A549 (cell line): ENCODE measurements around the gene BEND5. TPM values are rescaled to one million over a fixed set of nuclear protein-coding genes. Genes with fewer than 3 reads are reported as not detected.

Experiments
- ATAC-seq, 2 experiments: fragments of 200-7000 bp in 1 of 2; fragments of >200 bp in 1 of 2; cut with Nextera tagmentation in 1 of 2; cut with Tn5 transposase in 1 of 2; 3 replicates each; pipeline versions ENCODE4 v1.8.0 to v1.9.1; 2018 to 2020; ENCODE audit warnings: mild to moderate bottlenecking in 1 of 2, moderate library complexity in 1 of 2
- CTCF ChIA-PET: fragments of 300-600 bp; sonication (Branson Sonifier 250); formaldehyde crosslinking; extraction: SDS; loops from one replicate; lab custom pipeline; 2021; ENCODE audit warnings: antibody characterized with exemption, inconsistent platforms; lab: Yijun Ruan, JAX
- POLR2A ChIA-PET: fragments of 350-600 bp; formaldehyde crosslinking; extraction: SDS; loops from one replicate; lab custom pipeline; 2021; ENCODE audit warnings: antibody characterized with exemption, inconsistent platforms; lab: Yijun Ruan, JAX
- DNase-seq, 2 experiments: peaks; one replicate each; pipeline versions ENCODE4 v3.0.0 to v3.0.0-alpha.2; 2011 to 2016; ENCODE audit warnings: low read depth in 1 of 2, low spot score in 1 of 2
- FAIRE-seq: peaks from 2 replicates; lab custom pipeline; 2011; peaks lifted over from hg19 to GRCh38; lab: Jason Lieb, UNC
- H3K27ac ChIP-seq, 2 experiments: fragments of >200 bp; sonication (Bioruptor Twin); formaldehyde crosslinking; 3 replicates each; pipeline ENCODE4 v1.5.1; 2016 to 2017
- H3K4me1 ChIP-seq: fragments of >200 bp; sonication (Bioruptor Twin); formaldehyde crosslinking; 3 replicates; pipeline ENCODE4 v1.6.1; 2016
- H3K4me2 ChIP-seq: fragments of >200 bp; sonication (Bioruptor Twin); formaldehyde crosslinking; 3 replicates; pipeline ENCODE4 v1.6.1; 2016
- H3K4me3 ChIP-seq: fragments of >200 bp; sonication (Bioruptor Twin); formaldehyde crosslinking; 3 replicates; pipeline ENCODE4 v1.5.1; 2016
- H3K9me3 ChIP-seq: fragments of >200 bp; sonication (Bioruptor Twin); formaldehyde crosslinking; 3 replicates; pipeline ENCODE4 v1.6.1; 2016
- ATOH8 ChIP-seq: fragments of 250-450 bp; sonication (Bioruptor Pico); IDR thresholded peaks from 2 replicates; pipeline ENCODE4 v1.5.0; 2020; ENCODE audit warnings: low read depth, mild to moderate bottlenecking, moderate library complexity
- CBX8 ChIP-seq: fragments of 200-600 bp; sonication (generic); IDR thresholded peaks from 2 replicates; pipeline ENCODE4 v1.6.1; 2016
- CTCF ChIP-seq: fragments of >200 bp; sonication (Bioruptor Twin); formaldehyde crosslinking; IDR thresholded peaks from 3 replicates; pipeline ENCODE4 v1.5.1; 2016
- ELK1 ChIP-seq: fragments of 150-350 bp; IDR thresholded peaks from 2 replicates; pipeline ENCODE4 v1.6.1; 2014; ENCODE audit warnings: low read depth, mild to moderate bottlenecking, low read length
- HMGXB4 ChIP-seq: fragments of 250-450 bp; sonication (Bioruptor Pico); IDR thresholded peaks from 2 replicates; pipeline ENCODE4 v1.5.0; 2021; ENCODE audit warnings: mild to moderate bottlenecking, moderate library complexity, borderline replicate concordance
- KDM5A ChIP-seq: fragments of 200-600 bp; sonication (generic); IDR thresholded peaks from 2 replicates; pipeline ENCODE4 v1.6.1; 2016; ENCODE audit warnings: antibody characterized with exemption, mild to moderate bottlenecking
- MAX ChIP-seq: IDR thresholded peaks from 2 replicates; pipeline ENCODE4 v1.6.1; 2012
- PBX3 ChIP-seq: IDR thresholded peaks from 2 replicates; pipeline ENCODE4 v1.6.1; 2012
- POLR2A ChIP-seq: IDR thresholded peaks from 2 replicates; pipeline ENCODE4 v1.6.1; 2012; ENCODE audit warnings: mild to moderate bottlenecking, low read length
- POLR2AphosphoS2 ChIP-seq: conservative IDR thresholded peaks from 2 replicates; pipeline ENCODE4 v1.6.1; 2012; ENCODE audit warnings: low read length, improper control_type of control experiment, inconsistent platforms
- RAD21 ChIP-seq, 2 experiments: fragments of >200 bp in 1 of 2; sonication (Bioruptor Twin) in 1 of 2; formaldehyde crosslinking in 1 of 2; IDR thresholded peaks in 1 of 2; conservative IDR thresholded peaks in 1 of 2; 2 replicates in 1 of 2; 3 replicates in 1 of 2; pipeline ENCODE4 v1.6.1; 2012 to 2018; ENCODE audit warnings: inconsistent platforms in 1 of 2
- RFX5 ChIP-seq: fragments of 450-650 bp; IDR thresholded peaks from 2 replicates; pipeline ENCODE4 v1.7.1; 2014; ENCODE audit warnings: antibody characterized with exemption, mild to moderate bottlenecking, moderate library complexity
- SMC3 ChIP-seq: fragments of >200 bp; sonication (Bioruptor Twin); formaldehyde crosslinking; IDR thresholded peaks from 3 replicates; pipeline ENCODE4 v1.6.1; 2018; ENCODE audit warnings: inconsistent platforms
- TP53 ChIP-seq: fragments of 250-450 bp; sonication (Bioruptor Pico); IDR thresholded peaks from 2 replicates; pipeline ENCODE4 v1.5.0; 2021; ENCODE audit warnings: mild to moderate bottlenecking, moderate library complexity
- USF2 ChIP-seq: fragments of 450-650 bp; IDR thresholded peaks from 2 replicates; pipeline ENCODE4 v1.6.1; 2014; ENCODE audit warnings: antibody characterized with exemption
- ZFP36 ChIP-seq: fragments of 450-650 bp; IDR thresholded peaks from 2 replicates; pipeline ENCODE4 v1.6.1; 2014; ENCODE audit warnings: borderline replicate concordance; ENCODE audit not compliant: partially characterized antibody
- WGBS: methylation state at CpG from one replicate; pipeline ENCODE4 v1.1.6; 2017; ENCODE audit errors: missing lambda C conversion rate; 5-methylcytosine and 5-hydroxymethylcytosine counted together
- polyA plus RNA-seq, 4 experiments: library from polyadenylated mRNA; depleted of rRNA in 3 of 4; stranded (reverse); fragments of >200 nt; fragmentation: RNase III in 1 of 4; extraction: RNeasy Plus Mini Kit Qiagen cat#74134 plus additional on column Dnase treatment in 1 of 4; gene quantifications; 2 replicates in 3 of 4; 3 replicates in 1 of 4; pipeline ENCODE4 v1.2.3, GENCODE V29; 2011 to 2017

The BEND5 gene
- polyA plus RNA-seq, 2 of the 4 experiments (the other 2 are of a cell fraction): not detected

- no peak for FAIRE-seq
- ChIA-PET POLR2A (no interaction called here), CTCF (no interaction called here)
- 62% methylated on average over 6 of the region's 6 CpGs for WGBS
- no peak for ATAC-seq
- DNase-seq: no peak
- TF ChIP-seq POLR2A: no peak
- no peaks in the 10 kb centered on the region for H3K4me1 ChIP-seq
- H3K4me3 ChIP-seq: no peak overlapping the region
- H3K4me2 ChIP-seq: no peak overlapping the region
- no peak overlapping the region for H3K27ac ChIP-seq
- no peaks in the 10 kb centered on the region for H3K9me3 ChIP-seq
Observed at GRCh38 chr1:48704736-48705135, 72.0 kb downstream of the BEND5 start.

GRCh38 chr1:48701445-48701844 lies 75.2 kb downstream of the BEND5 start:
- Histone ChIP-seq H3K27ac (no peak overlapping the region), H3K9me3 (no peaks in the 10 kb centered on the region), H3K4me2 (no peak overlapping the region; the same call in 2 of the 3 replicates), H3K4me1 (no peaks in the 10 kb centered on the region), H3K4me3 (no peak overlapping the region)
- CTCF ChIA-PET: interaction anchor here (1.4 kb wide), 1 partner anchor 24 kb away, joined by 4 read pairs; no protein-coding TSS in a partner anchor
- POLR2A ChIA-PET: no interaction called here
- ATAC-seq: no peak
- TF ChIP-seq CBX8 (no peak), HMGXB4 (CRISPR knock-in tag) (no peak), USF2 (no peak)
- WGBS: 6% methylated on average over 2 of the region's 2 CpGs
- FAIRE-seq: no peak
- DNase-seq: no peak

- Histone ChIP-seq H3K4me1 (no peaks in the 10 kb centered on the region), H3K4me3 (no peak overlapping the region), H3K4me2 (no peak overlapping the region), H3K9me3 (no peaks in the 10 kb centered on the region), H3K27ac (no peak overlapping the region)
- 29% methylated on average over 1 of the region's 5 CpGs for WGBS
- ATAC-seq: peak in 1 of 2 experiments; percentile 78; a peak in 3 of 6 replicates
- POLR2A ChIA-PET: no interaction called here
- CTCF ChIA-PET: interaction anchor here (0.7 to 3.0 kb wide), 12 partner anchors 8 to 125 kb away, joined by 3 to 13 read pairs (median 4); no protein-coding TSS in a partner anchor
- peak; percentile 10 to 12 for DNase-seq
- TF ChIP-seq RAD21 (conservative IDR thresholded peaks at IDR 0.05 in 1 of 2, IDR thresholded peaks at IDR 0.05 in 1 of 2) (peak in 1 of 2 experiments; percentile 35; a peak in 2 of 5 replicates), SMC3 (peak; percentile 49; the same call in 1 of the 3 replicates), CTCF (peak; percentile 54), PBX3 (no peak)
- no peak for FAIRE-seq
Observed at GRCh38 chr1:48697066-48697707, 79.5 kb downstream of the BEND5 start.

- Histone ChIP-seq H3K9me3 (no peaks in the 10 kb centered on the region), H3K27ac (no peak overlapping the region), H3K4me1 (no peaks in the 10 kb centered on the region), H3K4me2 (no peak overlapping the region), H3K4me3 (no peak overlapping the region)
- WGBS: 56% methylated on average over 2 of the region's 2 CpGs
- ChIA-PET CTCF (interaction anchor here (1.2 kb wide), 1 partner anchor 17 kb away, joined by 4 read pairs; no protein-coding TSS in a partner anchor), POLR2A (no interaction called here)
- no peak for ATAC-seq
- no peak for TF ChIP-seq RFX5
- no peak for TF ChIP-seq MAX
- no peak for TF ChIP-seq ATOH8 (CRISPR knock-in tag)
- no peak for TF ChIP-seq KDM5A
- TF ChIP-seq SMC3: no peak
- no peak for TF ChIP-seq ELK1
- no peak for TF ChIP-seq POLR2AphosphoS2
- TF ChIP-seq TP53: no peak
- no peak for TF ChIP-seq POLR2A
- no peak for TF ChIP-seq ZFP36
- FAIRE-seq: no peak
- DNase-seq: no peak
Observed at GRCh38 chr1:48695161-48695560, 81.5 kb downstream of the BEND5 start.
